ENCODE data around the gene DEPDC5. TPM values are rescaled to one million over a fixed set of nuclear protein-coding genes. Genes with fewer than 3 reads are reported as not detected.

The DEPDC5 gene
- total and polyA plus RNA-seq, 2 of the 8 experiments (the other 6 are each of a cell fraction or from before 2014, with no cell fraction given), result 18.3 to 26.5 TPM

GRCh38 chr22:31882971-31883370 lies 129.2 kb downstream of the DEPDC5 start:
- Histone ChIP-seq H3K79me1 (ENCODE audit: low read depth, low read length) (no peaks in the 10 kb centered on the region), H4K5ac (ENCODE audit: insufficient read length, low read depth, low read length) (no peak overlapping the region), H3K4me2 (ENCODE audit: insufficient read depth in 1 of 2, low read depth in 2 of 2, low read length in 2 of 2) (no peak overlapping the region), H3K36me3 (ENCODE audit: control insufficient read depth in 2 of 4, insufficient read depth in 4 of 4, low read length in 3 of 4) (peaks cover 0 to 3% (median 0%) of the 10 kb centered on the region in 4 experiments; a peak in 1 of 8 replicates), H3K4me3 (ENCODE audit: extremely low read depth in 1 of 4, insufficient read depth in 2 of 4, low read depth in 3 of 4, low read length in 4 of 4) (no peak overlapping the region), H2BK15ac (ENCODE audit: low read length) (no peak overlapping the region), H3K9me3 (ENCODE audit: insufficient read depth in 2 of 2, low read depth in 1 of 2, low read length in 1 of 2) (no peaks in the 10 kb centered on the region), H3K23ac (ENCODE audit: insufficient read length) (no peak overlapping the region), H4K20me1 (replicated peaks in 1 of 2; ENCODE audit: control insufficient read depth in 1 of 2, insufficient read depth in 2 of 2, low read length in 2 of 2) (no peaks in the 10 kb centered on the region), H2AK5ac (ENCODE audit: low read depth, low read length) (no peak overlapping the region), H3K79me2 (ENCODE audit: control insufficient read depth in 1 of 2, insufficient read depth in 2 of 2, low read length in 2 of 2) (no peaks in the 10 kb centered on the region), H3K27me3 (replicated peaks in 1 of 4; ENCODE audit: control insufficient read depth in 3 of 4, extremely low read depth in 1 of 4, insufficient read depth in 3 of 4, low read length in 3 of 4) (no peaks in the 10 kb centered on the region), H4K91ac (replicated peaks; ENCODE audit: insufficient read length, low read length) (no peak overlapping the region), H2BK5ac (ENCODE audit: low read depth, low read length) (no peak overlapping the region), H3K4me1 (replicated peaks in 1 of 4; ENCODE audit: control insufficient read depth in 3 of 4, insufficient read depth in 4 of 4, low read length in 3 of 4) (no peaks in the 10 kb centered on the region), H3K18ac (ENCODE audit: extremely low read depth, low read length) (no peak overlapping the region), H2BK120ac (replicated peaks; ENCODE audit: low read depth, low read length) (no peak overlapping the region), H4K8ac (ENCODE audit: extremely low read depth, insufficient read depth, low read length) (no peak overlapping the region), H2BK20ac (ENCODE audit: low read length) (no peak overlapping the region), H3K27ac (ENCODE audit: low read depth, low read length) (no peak overlapping the region), H3K9ac (replicated peaks in 1 of 4; ENCODE audit: extremely low read depth in 1 of 4, low read depth in 3 of 4, low read length in 3 of 4) (no peak overlapping the region), H2BK12ac (ENCODE audit: low read depth, low read length) (no peak overlapping the region), H2AFZ (ENCODE audit: low read length) (no peak overlapping the region), H3K56ac (replicated peaks; ENCODE audit: insufficient read length, low read depth, low read length) (no peak overlapping the region), H3K23me2 (ENCODE audit: low read depth, low read length) (no peaks in the 10 kb centered on the region), H3K14ac (ENCODE audit: insufficient read length) (no peak overlapping the region), H3K4ac (replicated peaks; ENCODE audit: insufficient read length, low read depth, low read length) (no peak overlapping the region)
- DNase-seq (ENCODE audit: low read depth in 1 of 2, low spot score in 2 of 2) (no peak), FAIRE-seq (no peak)
- 94% methylated on average over 3 of the region's 3 CpGs; no CpG with 5 or more reads in 1 of the 2 experiments for WGBS, 2 experiments (ENCODE audit: extremely low coverage in 1 of 2, insufficient coverage in 1 of 2, insufficient read length in 1 of 2, insufficient replicate concordance in 2 of 2, low coverage in 1 of 2, low lambda C conversion rate in 2 of 2, missing lambda C conversion rate in 1 of 2)
- CTCF ChIA-PET (ENCODE audit: partially characterized antibody), result no interaction called here
- no peak for TF ChIP-seq CEBPB (IDR thresholded peaks at IDR 0.05; ENCODE audit: low read depth, low read length)
- POLR2A ChIA-PET (ENCODE audit: partially characterized antibody), result no interaction called here
